ENCODE results near the gene ARMC5.

GRCh38 chr16:31473264-31473984 lies 14.1 kb downstream of the ARMC5 start:
- TF ChIP-seq POLR2A (IDR thresholded peaks at IDR 0.05; ENCODE audit: low read length) (no peak), GATA1 (IDR thresholded peaks at IDR 0.05; ENCODE audit: low read depth, low read length) (no peak)
